IMR-90 (cell line): ENCODE data around the gene ZNF407. TPM values are rescaled to one million over a fixed set of nuclear protein-coding genes. Genes with fewer than 3 reads are reported as not detected.
A peak's percentile ranks its signal among the peaks of the same experiment; 100 is the strongest.

Experiments
- ATAC-seq: fragments of 200-7000 bp; cut with Tn5 transposase; 2 replicates; pipeline ENCODE4 v1.9.1; 2020; ENCODE audit warnings: low read depth, mild to moderate bottlenecking, moderate library complexity
- BruUV-seq: library from RNA; stranded (reverse); fragments of 400-500 nt; replicated peaks from 2 replicates; lab custom pipeline; 2021; lab: Mats Ljungman, UMichigan
- CTCF ChIA-PET: fragments of 300-600 bp; formaldehyde crosslinking; extraction: SDS; loops from one replicate; lab custom pipeline; 2021; ENCODE audit warnings: antibody characterized with exemption; lab: Yijun Ruan, JAX
- POLR2A ChIA-PET: fragments of 300-600 bp; sonication (Branson Sonifier 250); formaldehyde crosslinking; loops from one replicate; lab custom pipeline; 2022; ENCODE audit warnings: antibody characterized with exemption; ENCODE audit not compliant: unreplicated experiment; lab: Charles Lee
- DNase-seq: peaks from one replicate; pipeline ENCODE4 v3.0.0; 2013
- H2AFZ ChIP-seq: replicated peaks from 2 replicates; pipeline ENCODE3; 2013; ENCODE audit warnings: low read length, mild to moderate bottlenecking; ENCODE audit not compliant: poor library complexity
- H2AK5ac ChIP-seq: 2 replicates; pipeline ENCODE4 v1.6.1; 2013; ENCODE audit warnings: low read depth, low read length, inconsistent platforms
- H2AK9ac ChIP-seq: replicated peaks from 2 replicates; pipeline ENCODE3; 2013; ENCODE audit warnings: mild to moderate bottlenecking, low read depth, low read length, moderate library complexity; ENCODE audit not compliant: poor library complexity
- H2BK120ac ChIP-seq: 2 replicates; pipeline ENCODE4 v1.6.1; 2013; ENCODE audit warnings: low read depth, low read length, inconsistent platforms
- H2BK15ac ChIP-seq: 3 replicates; pipeline ENCODE4 v1.6.1; 2013; ENCODE audit warnings: low read depth, low read length, inconsistent platforms
- H2BK20ac ChIP-seq: 2 replicates; pipeline ENCODE4 v1.6.1; 2013; ENCODE audit warnings: low read depth, mild to moderate bottlenecking, inconsistent platforms, low read length, moderate library complexity
- H2BK5ac ChIP-seq: 2 replicates; pipeline ENCODE4 v1.6.1; 2013; ENCODE audit warnings: mild to moderate bottlenecking, low read depth, low read length, inconsistent platforms; ENCODE audit not compliant: poor library complexity, severe bottlenecking
- H3K14ac ChIP-seq: replicated peaks from 2 replicates; pipeline ENCODE4 v1.6.1; 2013; ENCODE audit warnings: low read depth, low read length, inconsistent platforms
- H3K18ac ChIP-seq: 2 replicates; pipeline ENCODE4 v1.6.1; 2013; ENCODE audit warnings: low read depth, low read length, control low read depth
- H3K23ac ChIP-seq: 2 replicates; pipeline ENCODE4 v1.6.1; 2013; ENCODE audit warnings: low read depth, low read length, inconsistent platforms
- H3K27ac ChIP-seq: 2 replicates; pipeline ENCODE4 v1.5.1; 2013; ENCODE audit warnings: mild to moderate bottlenecking, control low read depth, low read length; ENCODE audit not compliant: insufficient read depth
- H3K27me3 ChIP-seq: 2 replicates; pipeline ENCODE4 v1.6.1; 2013; ENCODE audit warnings: low read length; ENCODE audit not compliant: control insufficient read depth, insufficient read depth
- H3K36me3 ChIP-seq: 2 replicates; pipeline ENCODE4 v1.6.1; 2013; ENCODE audit warnings: low read length, mixed read lengths; ENCODE audit not compliant: control insufficient read depth, insufficient read depth
- H3K4ac ChIP-seq: 2 replicates; pipeline ENCODE4 v1.6.1; 2013; ENCODE audit warnings: low read depth, low read length, inconsistent platforms
- H3K4me1 ChIP-seq: 2 replicates; pipeline ENCODE4 v1.6.1; 2013; ENCODE audit warnings: low read length, mixed read lengths; ENCODE audit not compliant: control insufficient read depth, insufficient read depth
- H3K4me2 ChIP-seq: 2 replicates; pipeline ENCODE4 v1.6.1; 2013; ENCODE audit warnings: low read depth, mild to moderate bottlenecking, control low read depth, low read length, moderate library complexity
- H3K4me3 ChIP-seq: 2 replicates; pipeline ENCODE4 v1.5.1; 2013; ENCODE audit warnings: low read depth, mild to moderate bottlenecking, control low read depth, low read length, moderate library complexity; ENCODE audit not compliant: insufficient read depth
- H3K56ac ChIP-seq: 2 replicates; pipeline ENCODE4 v1.6.1; 2013; ENCODE audit warnings: low read length, inconsistent platforms; ENCODE audit not compliant: insufficient read depth; ENCODE audit errors: extremely low read depth
- H3K79me1 ChIP-seq, 2 experiments: 2 replicates each; pipeline ENCODE4 v1.6.1; 2013; ENCODE audit warnings: low read length in 2 of 2, inconsistent platforms in 1 of 2, low read depth in 1 of 2
- H3K9ac ChIP-seq: 2 replicates; pipeline ENCODE4 v1.6.1; 2013; ENCODE audit warnings: low read depth, low read length, control low read depth
- H3K9me1 ChIP-seq: 2 replicates; pipeline ENCODE4 v1.6.1; 2013; ENCODE audit warnings: low read length, inconsistent platforms; ENCODE audit not compliant: insufficient read depth
- H3K9me3 ChIP-seq: 2 replicates; pipeline ENCODE4 v1.6.1; 2013; ENCODE audit warnings: low read length; ENCODE audit not compliant: control insufficient read depth, insufficient read depth
- H4K20me1 ChIP-seq: 2 replicates; pipeline ENCODE4 v1.6.1; 2013; ENCODE audit warnings: low read length, inconsistent platforms; ENCODE audit not compliant: insufficient read depth
- H4K5ac ChIP-seq: 2 replicates; pipeline ENCODE4 v1.6.1; 2013; ENCODE audit warnings: mild to moderate bottlenecking, low read depth, low read length, control low read depth
- H4K8ac ChIP-seq, 2 experiments: 2 replicates each; pipeline ENCODE4 v1.6.1; 2013; ENCODE audit warnings: low read depth in 2 of 2, low read length in 2 of 2, control low read depth in 1 of 2, inconsistent platforms in 1 of 2
- H4K91ac ChIP-seq: 2 replicates; pipeline ENCODE4 v1.6.1; 2013; ENCODE audit warnings: low read depth, low read length, inconsistent platforms; ENCODE audit not compliant: insufficient read depth
- BHLHE40 ChIP-seq: fragments of 150-350 bp; IDR thresholded peaks from 2 replicates; pipeline ENCODE4 v1.6.1; 2016; ENCODE audit warnings: mild to moderate bottlenecking, low read depth, low read length
- CEBPB ChIP-seq: IDR thresholded peaks from 2 replicates; pipeline ENCODE4 v1.6.1; 2012; ENCODE audit warnings: low read depth, low read length, improper control_type of control experiment
- CHD1 ChIP-seq: IDR thresholded peaks from 2 replicates; pipeline ENCODE4 v1.6.1; 2012; ENCODE audit warnings: low read depth, low read length, improper control_type of control experiment
- CTCF ChIP-seq: conservative IDR thresholded peaks from 2 replicates; pipeline ENCODE4 v1.5.1; 2012; ENCODE audit warnings: mild to moderate bottlenecking, low read depth, low read length, improper control_type of control experiment
- ELK1 ChIP-seq: fragments of 150-350 bp; IDR thresholded peaks from 2 replicates; pipeline ENCODE4 v1.6.1; 2016; ENCODE audit warnings: low read depth, mild to moderate bottlenecking, low read length, moderate library complexity, borderline replicate concordance
- FOS ChIP-seq: fragments of 150-350 bp; IDR thresholded peaks from 2 replicates; pipeline ENCODE4 v1.6.1; 2016; ENCODE audit warnings: low read depth, low read length
- MAFK ChIP-seq: IDR thresholded peaks from 2 replicates; pipeline ENCODE4 v1.6.1; 2012; ENCODE audit warnings: low read depth, low read length, improper control_type of control experiment
- MAZ ChIP-seq: IDR thresholded peaks from 2 replicates; pipeline ENCODE4 v1.6.1; 2012; ENCODE audit warnings: low read depth, mild to moderate bottlenecking, low read length, improper control_type of control experiment, moderate library complexity, borderline replicate concordance
- MXI1 ChIP-seq: IDR thresholded peaks from 2 replicates; pipeline ENCODE4 v1.6.1; 2012; ENCODE audit warnings: low read depth, mild to moderate bottlenecking, low read length, moderate library complexity, borderline replicate concordance
- NFE2L2 ChIP-seq: fragments of 150-350 bp; IDR thresholded peaks from 2 replicates; pipeline ENCODE4 v1.6.1; 2016; ENCODE audit warnings: low read depth, mild to moderate bottlenecking, low read length
- POLR2A ChIP-seq: IDR thresholded peaks from 2 replicates; pipeline ENCODE4 v1.6.1; 2012; ENCODE audit warnings: mild to moderate bottlenecking, low read depth, low read length
- RAD21 ChIP-seq: IDR thresholded peaks from 2 replicates; pipeline ENCODE4 v1.6.1; 2012; ENCODE audit warnings: low read length, improper control_type of control experiment
- RCOR1 ChIP-seq: IDR thresholded peaks from 2 replicates; pipeline ENCODE4 v1.6.1; 2012; ENCODE audit warnings: mild to moderate bottlenecking, low read length, improper control_type of control experiment; ENCODE audit not compliant: insufficient replicate concordance
- RFX5 ChIP-seq: IDR thresholded peaks from 2 replicates; pipeline ENCODE4 v1.8.0; 2012; ENCODE audit warnings: low read depth, mild to moderate bottlenecking, low read length, moderate library complexity
- SMC3 ChIP-seq: fragments of 150-350 bp; IDR thresholded peaks from 2 replicates; pipeline ENCODE4 v1.6.1; 2016; ENCODE audit warnings: low read depth, mild to moderate bottlenecking, antibody characterized with exemption, low read length, moderate library complexity
- WGBS, 2 experiments: methylation state at CpG; one replicate each; pipeline versions ENCODE4 v1.1.5 to v1.1.7; 2013; ENCODE audit warnings: missing lambda C conversion rate in 2 of 2; ENCODE audit not compliant: insufficient read length in 1 of 2; ENCODE audit errors: extremely low coverage in 2 of 2; 5-methylcytosine and 5-hydroxymethylcytosine counted together
- dilution Hi-C: fragments of 300-500 bp; cut with HindIII; formaldehyde crosslinking; loops from one replicate; pipeline ENCODE4 v1.14.3; 2018; ENCODE audit warnings: low sequenced_read_pairs; ENCODE audit not compliant: unreplicated experiment
- in situ Hi-C: fragments of 300-500 bp; cut with MboI; formaldehyde crosslinking; loops from 3 replicates; pipeline ENCODE4 v1.14.3; 2019; ENCODE audit warnings: low sequenced_read_pairs, inconsistent platforms, mixed read lengths
- intact Hi-C: fragments of 100-400 bp; cut with micrococcal nuclease; formaldehyde crosslinking; loops from 2 replicates; pipeline ENCODE4 v1.10.0; 2022
- polyA plus RNA-seq, 3 experiments: library from polyadenylated mRNA; depleted of rRNA; stranded (reverse); fragments of >200 nt; gene quantifications; 2 replicates each; pipeline ENCODE4 v1.2.3, GENCODE V29; 2012; ENCODE audit warnings: low replicate concordance in 1 of 3
- total RNA-seq: library from RNA; depleted of rRNA; stranded (reverse); fragments of >200 nt; gene quantifications from 2 replicates; pipeline ENCODE4 v1.2.3, GENCODE V29; 2012
- TF ChIP-seq, protein P1 (sequence below): fragments of 150-350 bp; IDR thresholded peaks from 2 replicates; pipeline ENCODE4 v1.6.1; 2017; ENCODE audit warnings: mild to moderate bottlenecking, antibody characterized with exemption, low read length, low read depth

The ZNF407 gene
- total and polyA plus RNA-seq, 2 of the 4 experiments (the other 2 are of a cell fraction) = 3.1 to 20.1 TPM

DNA sequence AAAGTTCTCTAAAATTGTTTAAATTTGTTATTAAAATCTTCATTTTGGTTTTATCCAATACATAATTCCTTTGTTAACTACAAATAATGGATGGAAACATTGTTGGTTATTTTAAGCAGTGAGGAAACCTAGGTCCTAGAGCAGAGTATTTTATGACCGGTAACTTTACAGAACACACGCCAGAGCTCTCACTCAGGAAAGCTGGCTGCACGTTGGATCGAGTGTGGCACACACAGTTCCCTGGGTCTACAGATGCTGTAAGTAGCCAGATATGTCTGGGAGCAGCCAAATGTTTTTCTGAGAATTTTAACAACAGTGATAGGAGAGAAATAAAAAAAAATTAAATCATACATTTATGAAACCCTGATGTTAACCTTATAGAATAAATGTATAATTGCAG lies 264.4 kb downstream of the ZNF407 start:
- Histone ChIP-seq H4K20me1 (no peaks in the 10 kb centered on the region), H3K79me1 (no peaks in the 10 kb centered on the region; a peak in 1 of 4 replicates), H2AK9ac (no peak overlapping the region), H3K23ac (no peak overlapping the region), H4K8ac (no peak overlapping the region), H3K9me3 (no peaks in the 10 kb centered on the region), H3K27ac (no peak overlapping the region), H3K4me2 (no peak overlapping the region), H4K91ac (no peak overlapping the region), H3K36me3 (no peaks in the 10 kb centered on the region), H2BK20ac (peak overlapping the region; percentile 55; the same call in 1 of the 2 replicates), H3K18ac (peak overlapping the region; percentile 47; the same call in 1 of the 2 replicates), H3K27me3 (no peaks in the 10 kb centered on the region), H3K14ac (no peak overlapping the region), H3K9me1 (no peaks in the 10 kb centered on the region), H4K5ac (peak overlapping the region; percentile 36; the same call in 1 of the 2 replicates), H2BK5ac (no peak overlapping the region), H2BK120ac (peak overlapping the region; percentile 57; the same call in 1 of the 2 replicates), H3K56ac (no peak overlapping the region), H3K9ac (no peak overlapping the region), H2BK15ac (no peak overlapping the region), H2AFZ (no peak overlapping the region), H3K4ac (0 out of 2 replicates have a peak overlapping the region, but pooled peaks have one; percentile 56), H3K4me3 (no peak overlapping the region), H2AK5ac (no peak overlapping the region), H3K4me1 (peaks cover 5% of the 10 kb centered on the region; the same call in 1 of the 2 replicates)
- CTCF ChIA-PET = interaction anchor here (0.6 kb wide), 1 partner anchor 14 kb away, joined by 3 read pairs; no protein-coding TSS in a partner anchor
- POLR2A ChIA-PET = no interaction called here
- no TSS peak for BruUV-seq
- dilution Hi-C loops = no loop called here
- in situ Hi-C loops = no loop called here
- ATAC-seq (no peak), DNase-seq (no peak)
- 82% methylated on average over 3 of the region's 4 CpGs; no CpG with 5 or more reads in 1 of the 2 experiments for WGBS, 2 experiments
- no peak for TF ChIP-seq MAZ
- TF ChIP-seq FOS = no peak
- TF ChIP-seq POLR2A = no peak
- TF ChIP-seq RCOR1 = no peak
- no peak for TF ChIP-seq RAD21
- no peak for TF ChIP-seq CHD1
- no peak for TF ChIP-seq MAFK
- no peak for TF ChIP-seq CTCF
- no peak for TF ChIP-seq RFX5
- TF ChIP-seq, protein P1, sequence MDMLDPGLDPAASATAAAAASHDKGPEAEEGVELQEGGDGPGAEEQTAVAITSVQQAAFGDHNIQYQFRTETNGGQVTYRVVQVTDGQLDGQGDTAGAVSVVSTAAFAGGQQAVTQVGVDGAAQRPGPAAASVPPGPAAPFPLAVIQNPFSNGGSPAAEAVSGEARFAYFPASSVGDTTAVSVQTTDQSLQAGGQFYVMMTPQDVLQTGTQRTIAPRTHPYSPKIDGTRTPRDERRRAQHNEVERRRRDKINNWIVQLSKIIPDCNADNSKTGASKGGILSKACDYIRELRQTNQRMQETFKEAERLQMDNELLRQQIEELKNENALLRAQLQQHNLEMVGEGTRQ = no peak
- no peak for TF ChIP-seq CEBPB
- TF ChIP-seq ELK1 = no peak
- TF ChIP-seq NFE2L2 = no peak
- no peak for TF ChIP-seq SMC3
- no peak for TF ChIP-seq BHLHE40
- TF ChIP-seq MXI1 = no peak
- intact Hi-C loops = no loop called here
